Lower leg skin (tissue), 4 donors: ENCODE measurements around the gene RAB40B. TPM values are rescaled to one million over a fixed set of nuclear protein-coding genes. Genes with fewer than 3 reads are reported as not detected.

Source experiments
- DNase-seq, 2 donors: peaks; one replicate each; pipeline ENCODE4 v3.0.0-alpha.2; 2019; ENCODE audit warnings: low spot score in 2 of 2
- H3K4me3 ChIP-seq: fragments of 200-600 bp; sonication (generic); 2 replicates; pipeline ENCODE4 v1.5.1; 2017; ENCODE audit warnings: mild to moderate bottlenecking, low read depth; ENCODE audit not compliant: poor library complexity, severe bottlenecking
- CTCF ChIP-seq, 3 donors: fragments of 450-650 bp; IDR thresholded peaks; one replicate each; pipeline ENCODE4 v1.5.1; 2016; ENCODE audit warnings: antibody characterized with exemption in 3 of 3, mild to moderate bottlenecking in 3 of 3, moderate library complexity in 2 of 3
- POLR2A ChIP-seq, 2 donors: fragments of 450-650 bp; IDR thresholded peaks; one replicate each; pipeline ENCODE4 v1.6.1; 2016 to 2017; ENCODE audit warnings: antibody characterized with exemption in 2 of 2, mild to moderate bottlenecking in 1 of 2, moderate library complexity in 1 of 2
- WGBS, 2 donors: methylation state at CpG; one replicate each; pipeline ENCODE4 v1.1.5; 2018; 5-methylcytosine and 5-hydroxymethylcytosine counted together
- intact Hi-C: fragments of 100-400 bp; cut with DNase I; formaldehyde crosslinking; loops from one replicate; pipeline ENCODE4 v1.15.0; 2023; ENCODE audit warnings: low total_unique reads
- total RNA-seq, 4 donors: library from RNA; depleted of rRNA; stranded (reverse); fragments of >200 nt; gene quantifications; one replicate each; pipeline ENCODE4 v1.1.0, GENCODE V29; 2016

Gene RAB40B
- total RNA-seq, 4 donors from 2014 or later: 17.4 to 51.2 (median 27.0) TPM

- intact Hi-C loops: no loop called here
- 38 to 40% methylated on average over 20 of the region's 20 CpGs for WGBS, 2 donors
- TF ChIP-seq POLR2A (IDR thresholded peaks at IDR 0.05) (no peak), CTCF (IDR thresholded peaks at IDR 0.05) (no peak)
- H3K4me3 ChIP-seq: no peak overlapping the region
- DNase-seq: no peak
These were observed 3.9 kb upstream of the RAB40B start for GRCh38 chr17:82702231-82702927.

- 75 to 79% methylated on average over 13 of the region's 13 CpGs for WGBS, 2 donors
- intact Hi-C loops: no loop called here
- DNase-seq: no peak
- no peak overlapping the region for H3K4me3 ChIP-seq
- TF ChIP-seq POLR2A (IDR thresholded peaks at IDR 0.05): no peak
- TF ChIP-seq CTCF (IDR thresholded peaks at IDR 0.05): no peak
These were observed 1.1 kb upstream of the RAB40B start for GRCh38 chr17:82699551-82699950.

- intact Hi-C loops: no loop called here
- no peak for DNase-seq
- no peak for TF ChIP-seq CTCF (IDR thresholded peaks at IDR 0.05)
- TF ChIP-seq POLR2A (IDR thresholded peaks at IDR 0.05): no peak
- WGBS, 2 donors: no CpG with 5 or more reads among the region's 45 CpGs
- H3K4me3 ChIP-seq: peak overlapping the region; percentile 35
These were observed 510 bp upstream of the RAB40B start for GRCh38 chr17:82698974-82699442.

GRCh38 chr17:82697808-82698064, 762 bp downstream of the RAB40B start:
- no peak for DNase-seq
- peak overlapping the region; percentile 50 for H3K4me3 ChIP-seq
- intact Hi-C loops: no loop called here
- WGBS, 2 donors: 0% methylated on average over 2 to 13 of the region's 32 CpGs
- no peak for TF ChIP-seq POLR2A (IDR thresholded peaks at IDR 0.05)
- TF ChIP-seq CTCF (IDR thresholded peaks at IDR 0.05): no peak

- intact Hi-C loops: no loop called here
- no peak for TF ChIP-seq CTCF (IDR thresholded peaks at IDR 0.05)
- no peak for TF ChIP-seq POLR2A (IDR thresholded peaks at IDR 0.05)
- 19 to 27% methylated on average over 41 to 46 of the region's 48 CpGs for WGBS, 2 donors
- no peak for DNase-seq
- H3K4me3 ChIP-seq: peak overlapping the region; percentile 50
These were observed 1.3 kb downstream of the RAB40B start for GRCh38 chr17:82696916-82697807.
